Cardiac fibroblast (primary cell): Measurements from ENCODE around the gene IFITM10.

Source experiments
- DNase-seq, 2 donors: peaks; one replicate each; pipeline versions ENCODE4 v3.0.0 to v3.0.0-alpha.2; 2010; ENCODE audit warnings: low read depth in 2 of 2
- H3K4me3 ChIP-seq, 2 donors: replicated peaks in 1 of 2; 1 replicate in 1 of 2; 2 replicates in 1 of 2; pipeline ENCODE4 v1.5.1; 2011; ENCODE audit warnings: low read depth in 2 of 2, low read length in 2 of 2, mild to moderate bottlenecking in 2 of 2, moderate library complexity in 1 of 2
- TF ChIP-seq, protein P1 (sequence below): IDR thresholded peaks from one replicate; pipeline ENCODE4 v1.5.1; 2011; ENCODE audit warnings: low read depth, mild to moderate bottlenecking, low read length, inconsistent platforms

Gene IFITM10

DNA sequence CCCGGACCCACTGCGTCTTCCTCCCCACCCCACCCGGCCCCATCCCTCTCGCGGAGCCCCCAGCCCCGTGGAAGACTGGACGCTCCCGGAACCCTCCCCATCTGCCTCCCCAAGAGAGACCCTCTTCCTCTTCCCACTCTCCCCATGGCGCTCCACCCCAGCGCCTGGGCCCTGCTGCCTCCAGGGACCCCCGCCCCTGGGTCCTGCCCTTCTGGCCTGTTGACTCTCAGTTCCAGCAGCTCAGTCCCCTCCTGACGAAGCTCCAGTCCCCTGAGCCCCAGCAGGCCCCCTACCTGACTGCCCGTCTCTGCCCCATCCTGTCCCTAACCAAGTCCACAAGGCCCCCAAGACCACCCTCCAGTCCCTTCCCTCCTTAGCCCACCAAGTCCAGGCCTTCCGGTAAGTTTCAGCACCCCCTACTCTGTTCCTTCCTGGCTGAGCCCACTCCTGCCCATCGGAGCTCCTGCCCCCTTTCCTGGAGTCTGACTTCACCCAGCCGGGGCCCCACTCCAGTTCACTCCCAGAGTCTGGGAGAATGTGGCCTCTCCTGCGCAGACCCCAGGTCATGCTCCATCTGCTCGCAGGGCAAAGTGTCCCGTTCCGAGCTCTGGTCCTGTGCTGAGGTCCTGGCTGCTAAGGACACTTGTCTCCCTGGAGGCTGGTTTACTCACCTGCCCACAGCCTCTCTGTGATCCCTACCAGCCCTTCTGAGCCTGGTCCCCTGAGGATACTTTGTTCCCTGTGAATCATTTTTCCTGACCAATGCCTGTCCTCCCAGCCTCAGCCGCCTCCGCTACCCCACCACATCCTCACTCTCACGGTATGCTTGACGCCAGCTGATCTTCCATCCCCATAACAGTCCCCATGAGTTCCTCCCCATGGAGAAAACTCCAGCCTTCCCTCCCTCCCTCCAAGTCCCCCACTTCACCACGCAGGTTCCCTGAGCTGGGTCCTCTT, 722 bp downstream of the IFITM10 start:
- H3K4me3 ChIP-seq, result peak overlapping the region; percentile 45 to 47
- TF ChIP-seq, protein P1, sequence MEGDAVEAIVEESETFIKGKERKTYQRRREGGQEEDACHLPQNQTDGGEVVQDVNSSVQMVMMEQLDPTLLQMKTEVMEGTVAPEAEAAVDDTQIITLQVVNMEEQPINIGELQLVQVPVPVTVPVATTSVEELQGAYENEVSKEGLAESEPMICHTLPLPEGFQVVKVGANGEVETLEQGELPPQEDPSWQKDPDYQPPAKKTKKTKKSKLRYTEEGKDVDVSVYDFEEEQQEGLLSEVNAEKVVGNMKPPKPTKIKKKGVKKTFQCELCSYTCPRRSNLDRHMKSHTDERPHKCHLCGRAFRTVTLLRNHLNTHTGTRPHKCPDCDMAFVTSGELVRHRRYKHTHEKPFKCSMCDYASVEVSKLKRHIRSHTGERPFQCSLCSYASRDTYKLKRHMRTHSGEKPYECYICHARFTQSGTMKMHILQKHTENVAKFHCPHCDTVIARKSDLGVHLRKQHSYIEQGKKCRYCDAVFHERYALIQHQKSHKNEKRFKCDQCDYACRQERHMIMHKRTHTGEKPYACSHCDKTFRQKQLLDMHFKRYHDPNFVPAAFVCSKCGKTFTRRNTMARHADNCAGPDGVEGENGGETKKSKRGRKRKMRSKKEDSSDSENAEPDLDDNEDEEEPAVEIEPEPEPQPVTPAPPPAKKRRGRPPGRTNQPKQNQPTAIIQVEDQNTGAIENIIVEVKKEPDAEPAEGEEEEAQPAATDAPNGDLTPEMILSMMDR, result no peak
- peak; percentile 82 to 96 for DNase-seq

DNA sequence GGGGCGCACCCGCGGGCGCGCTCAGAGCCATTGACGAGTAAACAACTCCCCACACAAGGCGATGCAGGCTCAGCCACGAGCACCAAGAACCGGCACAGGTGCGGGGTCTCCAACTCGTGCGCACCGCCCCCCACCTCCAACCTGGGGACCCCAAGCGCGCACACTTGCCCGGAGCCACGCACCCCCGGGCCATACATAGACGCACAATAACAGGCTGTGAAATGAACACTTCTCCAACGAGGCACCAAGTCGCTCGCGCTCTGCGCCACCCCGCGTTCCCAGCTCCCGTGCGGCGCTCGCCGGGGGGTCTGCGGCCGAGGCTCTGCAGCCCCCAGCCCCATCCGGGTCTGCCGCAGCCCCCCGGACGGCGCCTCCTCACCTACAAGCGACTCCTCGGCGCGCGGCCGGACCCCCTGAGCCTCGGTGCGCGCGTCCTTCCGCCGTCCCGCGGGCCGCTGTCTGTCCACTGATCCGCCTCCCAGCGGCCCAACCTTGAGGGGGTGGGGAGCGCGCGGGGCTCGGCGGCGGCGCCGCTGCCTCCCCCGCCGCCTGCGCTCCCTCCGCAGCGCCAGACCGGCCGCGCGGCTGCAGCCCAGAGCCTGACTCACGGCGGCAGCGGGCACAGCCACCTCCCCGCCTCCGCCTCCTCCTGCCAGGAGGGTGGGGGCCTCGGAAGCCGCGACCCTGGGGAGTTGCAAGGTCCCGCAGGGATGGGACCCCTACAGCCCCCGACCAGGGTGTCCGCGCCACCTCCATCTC, 1.6 kb downstream of the IFITM10 start:
- TF ChIP-seq, protein P1, result no peak
- peak; percentile 29 to 40 for DNase-seq
- H3K4me3 ChIP-seq, result peak overlapping the region; percentile 45 to 51

DNA sequence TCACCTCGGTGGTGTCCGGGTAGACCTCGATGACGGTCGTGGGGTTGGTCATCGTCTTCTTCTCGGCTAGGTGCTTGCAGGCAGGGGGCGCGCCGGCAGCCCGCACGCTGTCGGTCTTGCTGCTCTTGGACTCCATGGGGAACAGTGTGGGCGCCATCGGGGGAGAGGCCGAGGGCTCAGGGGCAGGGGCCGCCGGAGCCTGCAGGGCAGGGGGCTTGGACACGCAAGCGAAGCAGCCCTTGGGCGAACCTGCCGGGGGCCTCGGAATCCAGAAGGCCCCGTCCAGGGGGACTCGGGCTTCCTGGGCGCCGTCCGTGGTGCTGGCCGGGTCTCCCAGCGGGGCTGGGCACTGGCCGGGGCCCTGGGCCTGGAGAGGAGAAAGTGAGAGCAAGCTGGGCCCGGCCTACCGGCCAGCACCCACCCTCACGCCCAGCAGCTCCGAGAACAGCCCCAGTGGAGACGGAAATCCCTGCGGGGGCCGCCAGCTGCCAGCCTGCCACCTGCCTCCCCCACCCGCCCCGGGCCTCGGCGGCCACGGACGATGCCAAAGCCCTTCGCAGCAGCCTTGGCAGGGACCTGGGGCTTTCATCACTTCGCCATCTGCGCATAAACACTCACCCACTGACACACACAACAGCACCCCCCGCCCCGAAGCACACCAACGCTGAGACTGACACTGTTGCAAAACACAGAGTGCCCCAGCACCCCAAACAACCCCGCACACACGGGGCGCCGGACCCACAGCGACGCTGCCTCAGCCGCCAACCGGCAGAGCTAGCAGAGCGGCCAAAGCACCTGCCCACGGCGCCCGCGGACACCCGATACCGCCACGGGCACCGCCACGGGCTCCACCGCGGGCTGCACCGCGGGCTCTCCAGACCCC, 2.4 kb downstream of the IFITM10 start:
- DNase-seq, result peak in 1 of 2 donors; percentile 15
- H3K4me3 ChIP-seq, result peak overlapping the region; percentile 45 to 51
- TF ChIP-seq, protein P1, result no peak

DNA sequence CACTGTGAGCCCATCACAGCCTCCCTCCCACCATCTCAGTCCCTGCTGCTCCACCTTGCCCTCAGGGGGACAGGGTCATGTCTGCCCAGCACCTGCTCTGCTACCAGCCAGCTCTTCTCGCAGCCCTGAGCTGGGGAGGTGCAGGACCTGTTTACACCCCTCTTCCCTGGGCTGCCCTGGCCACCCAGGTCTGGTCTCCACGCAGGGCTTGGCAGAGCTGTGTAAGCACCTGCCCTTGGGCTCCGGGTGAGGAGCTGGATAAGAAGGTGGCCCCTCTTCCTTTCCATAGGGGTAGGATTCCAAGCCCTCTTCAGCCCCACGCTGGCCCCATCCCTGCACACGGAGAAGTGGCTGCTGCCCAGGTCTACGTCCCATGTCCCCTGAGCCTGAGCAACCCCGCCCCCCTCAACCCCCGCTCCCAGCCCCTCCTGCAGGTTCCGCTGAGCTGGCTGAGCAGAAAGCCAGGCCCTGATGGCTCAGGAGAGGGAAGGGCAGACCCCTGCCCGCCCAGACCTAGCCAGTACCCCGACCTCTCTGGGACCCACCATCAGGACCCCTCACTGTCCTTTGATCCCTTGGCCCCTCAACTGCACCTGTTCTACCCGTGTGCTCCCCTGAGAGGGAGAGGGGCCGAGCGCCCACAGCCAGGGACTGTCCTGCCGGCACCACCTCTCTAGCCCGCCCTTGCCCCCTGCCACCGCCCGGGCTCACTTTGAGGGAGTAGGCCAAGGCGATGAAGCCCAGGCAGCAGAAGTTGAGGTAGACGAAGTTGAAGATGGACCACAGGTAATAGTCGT, 3.2 kb downstream of the IFITM10 start:
- TF ChIP-seq, protein P1, result no peak
- peak overlapping the region in 1 of 2 donors; percentile 51 for H3K4me3 ChIP-seq
- no peak for DNase-seq

DNA sequence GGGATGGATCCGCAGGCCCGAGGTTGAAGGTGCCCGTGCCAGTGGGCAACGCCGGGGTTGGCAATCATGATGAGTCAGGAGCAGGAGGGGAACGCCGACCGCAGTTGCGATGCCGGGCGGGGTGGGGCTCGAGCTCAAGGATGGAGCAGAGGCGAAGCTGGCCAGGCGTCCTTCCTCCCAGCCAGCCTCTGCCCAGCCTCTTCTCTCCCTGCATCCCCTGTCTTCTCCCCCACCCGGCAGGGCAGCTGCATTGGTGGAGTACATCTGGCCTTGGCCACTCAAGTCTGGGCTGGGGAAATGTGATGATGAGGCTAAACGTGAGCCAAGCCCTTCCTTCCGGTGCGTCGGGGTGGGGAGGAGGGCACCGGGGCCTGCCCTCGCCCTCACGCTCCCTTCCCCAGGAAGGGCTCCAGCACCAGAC, 3.9 kb downstream of the IFITM10 start:
- TF ChIP-seq, protein P1, result no peak
- no peak for DNase-seq
- no peak overlapping the region for H3K4me3 ChIP-seq
